GM20431 (cell line): ENCODE data around the gene MPP1.
"Not testable (repeated sequence)": the region's sequence is repeated elsewhere in the genome, so short reads cannot be mapped to it uniquely, and the experiment has no call there.

Experiments used
- in situ Hi-C: fragments of 300-500 bp; cut with MseI, MboI; formaldehyde crosslinking; loops from one replicate; pipeline ENCODE4 v1.15.0; 2020; ENCODE audit warnings: low sequenced_read_pairs; ENCODE audit not compliant: unreplicated experiment

The MPP1 gene

DNA sequence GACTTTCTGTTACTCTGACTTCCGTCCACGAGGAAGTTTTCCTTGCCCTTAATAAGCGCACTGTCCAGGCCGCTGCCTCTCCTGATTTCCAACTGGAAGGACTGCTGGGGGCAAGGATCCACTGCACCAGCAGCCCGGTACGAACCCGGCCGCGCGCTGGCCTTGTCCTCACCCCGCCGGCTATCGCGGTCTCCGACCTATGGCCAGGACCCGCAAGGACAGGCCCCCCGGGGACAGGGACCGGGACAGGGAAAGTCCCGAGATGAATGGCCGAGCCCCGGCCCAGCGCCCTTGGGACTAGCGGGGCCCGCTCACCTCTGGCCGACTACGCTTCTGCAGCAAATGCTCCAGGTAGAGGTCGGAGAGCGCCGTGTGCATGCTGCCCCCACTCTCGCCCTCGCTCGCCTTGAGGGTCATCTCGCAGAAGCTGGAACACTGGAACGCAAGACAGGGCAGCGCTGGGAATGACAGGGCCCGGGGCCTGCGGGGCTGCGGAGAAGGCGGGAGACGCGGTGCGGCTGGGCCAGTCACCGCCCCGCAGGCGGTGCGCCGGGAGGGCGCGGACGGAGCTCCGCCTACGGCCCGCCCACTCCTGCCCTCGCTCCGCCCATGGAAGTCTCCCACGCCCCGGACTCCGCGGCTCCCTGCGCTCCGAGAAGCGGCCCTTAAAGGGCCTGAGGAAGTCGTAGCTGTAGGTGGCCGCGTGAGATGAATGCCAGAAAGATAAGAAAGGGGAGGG, at the start of gene MPP1:
TSS of gene MPP1 (minus strand) at position 529 of the 739 bp plus-strand sequence. CDS start at position 417, 112 bp downstream.
- in situ Hi-C loops: no loop called here

DNA sequence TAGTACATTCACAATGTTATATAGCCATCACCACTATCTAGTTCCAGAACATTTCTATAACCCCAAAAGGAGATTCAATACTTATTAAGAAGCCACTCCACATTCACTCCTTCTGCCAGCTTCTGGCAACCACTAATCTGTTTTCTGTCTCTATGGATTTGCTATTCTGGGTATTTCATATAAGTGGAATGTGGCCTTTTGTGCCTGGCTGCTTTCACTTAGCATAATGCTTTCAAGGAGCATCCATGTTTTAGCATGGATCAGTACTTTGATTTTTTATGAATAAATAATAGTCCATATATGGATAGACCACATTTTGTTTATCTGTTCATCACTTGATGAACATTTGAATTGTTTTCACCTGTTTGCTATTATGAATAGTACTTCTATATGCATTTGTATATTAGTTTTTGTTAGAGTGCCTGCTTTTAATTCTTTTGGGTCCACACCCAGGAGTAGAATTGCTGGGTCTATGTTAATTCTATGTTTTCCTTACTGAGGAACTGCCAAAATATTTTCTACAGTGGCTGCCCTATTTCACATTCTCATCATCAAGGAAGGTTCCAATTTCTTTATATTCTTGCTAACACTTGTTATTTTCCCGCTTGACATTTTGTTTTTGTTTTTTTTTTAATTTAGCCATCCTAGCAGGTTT, 45.8 kb upstream of the MPP1 start:
- in situ Hi-C loops: no loop called here

- in situ Hi-C loops: no loop called here
Measured at GRCh38 chrX:154840856-154841255, 35.6 kb upstream of the MPP1 start.

DNA sequence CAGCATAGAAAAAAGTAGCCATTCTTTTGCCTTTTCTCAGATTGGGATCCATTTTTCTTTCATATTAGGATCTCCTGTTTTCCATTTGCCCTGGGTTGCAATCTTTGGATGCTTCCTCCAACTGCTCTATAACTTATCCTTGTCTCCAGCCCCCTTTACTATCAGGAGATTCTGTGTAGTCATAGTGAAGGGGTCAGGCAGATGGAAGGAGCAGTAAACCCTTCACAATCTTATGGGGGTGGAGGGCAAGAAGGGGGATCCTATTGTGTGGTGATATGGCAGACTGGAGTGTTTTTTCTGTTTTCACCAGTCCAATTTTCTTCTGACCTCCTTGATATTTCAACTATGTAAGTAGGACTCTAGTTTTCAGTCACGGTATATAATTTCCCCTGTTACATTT, 30.9 kb upstream of the MPP1 start:
- in situ Hi-C loops: no loop called here

GRCh38 chrX:154834562-154834961, 29.3 kb upstream of the MPP1 start, which contains the start of gene SMIM9:
TSS of gene SMIM9 (minus strand) at chrX:154834662. CDS start at chrX:154830856, 3,806 bp downstream.
- in situ Hi-C loops: no loop called here

DNA sequence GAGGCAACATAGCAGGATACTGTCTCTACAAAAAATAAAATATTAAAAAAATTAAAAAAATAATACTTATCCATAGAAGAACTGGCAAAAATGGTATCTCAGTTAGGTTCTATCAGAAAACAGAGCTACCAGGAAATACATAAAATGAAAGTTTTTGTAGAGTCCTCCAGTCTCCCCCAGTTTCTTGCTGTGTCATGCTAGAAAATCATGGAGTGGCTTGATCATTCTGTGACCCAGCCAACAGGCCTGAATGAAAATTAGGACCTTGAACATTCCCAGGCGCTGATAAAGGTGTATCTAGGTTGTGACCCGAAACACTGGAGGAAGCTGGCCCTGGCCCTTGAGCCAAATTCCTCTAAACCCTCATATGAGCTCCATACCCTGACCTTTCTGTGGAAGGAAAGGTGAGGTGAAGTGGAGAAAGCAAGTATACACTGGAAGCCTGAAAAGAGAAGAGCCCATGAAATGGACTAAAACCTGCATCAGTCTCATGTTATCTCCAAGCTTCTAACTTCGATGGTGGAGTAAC, 28.5 kb upstream of the MPP1 start:
- in situ Hi-C loops: no loop called here

- in situ Hi-C loops: no loop called here
Measured at GRCh38 chrX:154829926-154830442, 24.7 kb upstream of the MPP1 start.

DNA sequence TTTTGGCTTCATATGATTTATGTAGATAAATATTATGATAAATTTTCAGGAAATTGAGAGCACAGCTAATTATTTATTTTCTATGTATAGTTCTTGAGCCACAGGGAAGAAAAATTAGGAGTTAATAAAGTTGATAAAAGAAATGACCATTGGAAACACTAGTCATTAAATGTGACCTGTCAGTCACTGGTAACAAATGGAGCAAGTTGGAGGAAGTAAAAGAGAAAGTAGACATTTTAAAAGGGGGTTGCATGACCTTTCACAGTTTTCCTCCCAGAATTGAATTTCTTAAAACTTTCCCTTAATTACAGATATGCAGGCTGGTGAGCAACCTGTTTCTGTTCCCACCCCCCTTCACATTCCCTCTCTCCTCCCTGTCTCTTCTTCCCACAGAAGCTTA, 23.8 kb upstream of the MPP1 start:
- in situ Hi-C loops: no loop called here

DNA sequence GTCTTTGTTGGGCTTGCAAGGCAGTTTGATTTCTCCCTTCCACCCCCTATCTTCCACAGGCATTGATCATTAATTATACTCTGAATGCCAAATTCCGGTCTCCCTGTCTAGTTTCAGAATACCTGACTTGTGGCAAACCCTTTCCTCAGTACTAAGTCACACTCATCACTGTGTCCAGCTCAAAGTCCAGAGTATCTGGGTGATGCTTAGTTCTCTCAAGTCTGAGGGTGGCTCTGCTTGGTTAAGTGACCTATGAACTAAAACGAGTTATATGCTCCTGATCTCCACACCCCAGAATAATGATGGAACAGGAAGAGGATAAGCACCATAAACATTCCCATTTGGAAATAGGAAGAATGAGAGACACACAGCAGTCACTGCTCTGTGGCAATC, 22.7 kb upstream of the MPP1 start:
- in situ Hi-C loops: no loop called here

GRCh38 chrX:154827194-154828015, 22.1 kb upstream of the MPP1 start:
- in situ Hi-C loops: no loop called here

DNA sequence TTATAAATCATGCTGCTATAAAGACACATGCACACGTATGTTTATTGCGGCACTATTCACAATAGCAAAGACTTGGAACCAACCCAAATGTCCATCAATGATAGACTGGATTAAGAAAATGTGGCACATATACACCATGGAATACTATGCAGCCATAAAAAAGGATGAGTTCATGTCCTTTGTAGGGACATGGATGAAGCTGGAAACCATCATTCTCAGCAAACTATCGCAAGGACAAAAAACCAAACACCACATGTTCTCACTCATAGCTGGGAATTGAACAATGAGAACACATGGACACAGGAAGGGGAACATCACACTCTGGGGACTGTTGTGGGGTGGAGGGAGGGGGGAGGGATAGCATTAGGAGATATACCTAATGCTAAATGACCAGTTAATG, 20.3 kb upstream of the MPP1 start:
- in situ Hi-C loops: not testable (repeated sequence)

- in situ Hi-C loops: no loop called here
Measured at GRCh38 chrX:154824638-154825037, 19.4 kb upstream of the MPP1 start.

GRCh38 chrX:154822029-154822428, 16.7 kb upstream of the MPP1 start:
- in situ Hi-C loops: no loop called here

- in situ Hi-C loops: no loop called here
Measured at GRCh38 chrX:154821523-154821922, 16.2 kb upstream of the MPP1 start.

GRCh38 chrX:154819771-154820341, 14.6 kb upstream of the MPP1 start:
- in situ Hi-C loops: no loop called here

DNA sequence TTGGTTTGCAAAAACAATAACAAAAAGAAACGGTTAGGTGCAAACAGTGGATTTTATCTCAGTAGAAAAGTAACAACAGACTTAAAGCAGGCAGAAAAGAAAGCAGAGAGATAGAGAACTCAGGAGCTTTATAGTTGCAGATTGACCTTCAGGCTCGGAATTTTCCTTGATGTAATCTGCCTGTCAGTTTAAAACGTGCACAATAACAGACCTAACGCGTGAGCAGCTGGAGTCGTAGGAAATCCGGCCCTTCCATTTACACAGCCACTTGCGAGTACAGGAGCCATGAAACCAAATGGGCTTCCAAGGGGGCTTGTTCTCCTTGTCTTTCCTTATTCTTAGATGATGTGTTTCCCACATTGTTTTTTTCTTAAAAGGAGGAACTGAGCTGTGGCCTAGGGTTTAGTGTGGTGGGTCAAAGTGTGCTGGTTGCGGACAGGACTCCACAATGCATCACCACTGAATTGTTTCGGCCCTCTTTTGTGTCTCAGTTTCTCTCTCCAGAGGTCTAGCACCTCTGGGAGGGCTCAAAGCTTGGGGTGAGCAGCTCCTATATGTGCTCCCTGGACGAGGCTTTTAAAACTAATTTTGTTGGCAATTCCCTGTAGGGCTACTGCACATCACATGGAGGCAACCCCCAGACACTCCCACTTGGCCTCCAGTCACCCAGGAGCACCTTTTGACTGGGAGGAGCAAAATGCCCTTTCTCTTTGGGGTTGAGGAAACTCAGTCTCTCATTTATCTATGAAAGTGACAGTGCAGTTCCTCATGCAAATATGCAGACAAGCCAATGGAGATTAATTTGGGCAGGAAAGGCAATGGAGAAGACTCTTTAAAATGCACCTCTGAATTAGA, 13.9 kb upstream of the MPP1 start:
- in situ Hi-C loops: no loop called here

DNA sequence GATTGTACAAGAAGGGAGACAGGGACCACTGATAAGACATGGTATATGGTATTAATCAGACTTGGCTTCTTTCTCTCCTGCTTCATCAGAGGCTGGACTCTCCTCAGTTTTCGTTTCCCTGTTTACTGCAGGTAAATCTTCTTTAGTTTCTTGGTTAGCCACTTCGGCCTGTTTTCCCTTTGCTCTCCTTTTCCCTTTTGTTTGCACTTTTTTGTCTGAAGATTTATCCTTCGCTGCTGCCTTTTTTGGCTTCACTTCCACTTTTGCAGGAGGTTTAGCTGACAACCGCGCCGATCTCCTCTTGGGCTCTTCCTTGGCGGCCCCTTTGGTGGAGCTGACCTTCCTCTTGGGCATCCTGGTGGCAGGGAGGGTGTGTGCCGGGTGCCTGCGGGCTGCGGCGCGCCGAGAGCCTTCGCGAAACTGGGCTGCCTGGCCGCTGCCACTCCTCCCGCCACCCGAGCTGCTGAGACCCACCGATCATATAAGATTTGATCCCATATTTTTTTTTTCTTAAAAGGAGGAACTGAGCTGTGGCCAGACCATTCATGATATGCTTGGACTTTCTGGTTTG, 11.8 kb upstream of the MPP1 start:
- in situ Hi-C loops: not testable (repeated sequence)

DNA sequence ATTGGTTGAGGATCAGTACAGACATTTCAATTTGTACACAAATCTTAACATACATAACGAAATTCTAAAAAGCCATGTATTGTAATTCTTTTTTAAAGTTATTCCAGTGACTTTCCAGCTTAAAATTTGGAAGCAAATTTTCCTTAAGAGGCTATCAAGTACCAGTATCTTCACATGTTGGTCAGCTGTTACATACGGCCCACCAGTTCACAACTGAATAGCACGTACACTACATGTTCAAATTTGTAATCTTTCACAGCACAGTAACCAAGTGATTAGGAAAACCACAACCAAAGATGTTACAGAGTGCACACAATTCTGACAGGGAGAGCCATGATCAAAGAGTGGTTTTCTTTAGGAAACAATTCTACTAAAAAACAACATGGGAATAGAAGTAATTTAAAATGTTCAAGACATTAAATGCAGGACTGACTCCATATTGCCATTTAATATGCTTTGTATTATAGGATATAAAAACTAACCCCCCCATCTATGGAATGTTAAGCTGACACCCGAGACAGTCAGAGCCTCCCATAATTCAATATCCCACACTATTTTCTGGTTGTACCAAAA, 11.1 kb upstream of the MPP1 start:
- in situ Hi-C loops: not testable (repeated sequence)
